Suprapubic skin (tissue), 3 donors: Measurements from ENCODE around the gene ABCD2.

ENCODE experiments used
- EP300 ChIP-seq: sonication (generic); formaldehyde crosslinking; IDR thresholded peaks from one replicate; pipeline ENCODE4 v1.6.1; 2017; ENCODE audit warnings: antibody characterized with exemption
- TF ChIP-seq, protein P1 (sequence below), 2 donors: fragments of 200-600 bp in 1 of 2; fragments of 450-650 bp in 1 of 2; sonication (generic) in 1 of 2; IDR thresholded peaks; one replicate each; pipeline ENCODE4 v1.5.1; 2016 to 2019; ENCODE audit warnings: antibody characterized with exemption in 2 of 2, mild to moderate bottlenecking in 1 of 2, moderate library complexity in 1 of 2

DNA sequence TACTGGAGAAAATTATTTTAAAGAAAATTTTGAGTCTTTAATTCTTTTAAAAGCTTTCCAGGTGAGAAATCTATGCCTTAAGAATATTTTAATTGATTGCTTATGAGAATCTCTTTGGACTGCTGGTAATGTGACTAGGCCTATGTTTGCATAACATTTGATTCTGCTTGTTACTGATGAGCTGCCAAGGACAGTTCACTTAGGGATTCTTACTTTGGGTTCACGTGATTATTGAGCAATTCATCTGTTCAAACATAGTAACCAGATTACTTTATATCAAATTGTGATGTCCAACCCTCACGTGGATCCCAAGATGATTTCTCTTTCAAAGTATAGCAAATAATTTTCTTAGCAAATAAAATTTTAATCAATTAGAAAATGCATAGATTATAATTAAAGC lies 27.4 kb upstream of the ABCD2 start:
- TF ChIP-seq, protein P1, sequence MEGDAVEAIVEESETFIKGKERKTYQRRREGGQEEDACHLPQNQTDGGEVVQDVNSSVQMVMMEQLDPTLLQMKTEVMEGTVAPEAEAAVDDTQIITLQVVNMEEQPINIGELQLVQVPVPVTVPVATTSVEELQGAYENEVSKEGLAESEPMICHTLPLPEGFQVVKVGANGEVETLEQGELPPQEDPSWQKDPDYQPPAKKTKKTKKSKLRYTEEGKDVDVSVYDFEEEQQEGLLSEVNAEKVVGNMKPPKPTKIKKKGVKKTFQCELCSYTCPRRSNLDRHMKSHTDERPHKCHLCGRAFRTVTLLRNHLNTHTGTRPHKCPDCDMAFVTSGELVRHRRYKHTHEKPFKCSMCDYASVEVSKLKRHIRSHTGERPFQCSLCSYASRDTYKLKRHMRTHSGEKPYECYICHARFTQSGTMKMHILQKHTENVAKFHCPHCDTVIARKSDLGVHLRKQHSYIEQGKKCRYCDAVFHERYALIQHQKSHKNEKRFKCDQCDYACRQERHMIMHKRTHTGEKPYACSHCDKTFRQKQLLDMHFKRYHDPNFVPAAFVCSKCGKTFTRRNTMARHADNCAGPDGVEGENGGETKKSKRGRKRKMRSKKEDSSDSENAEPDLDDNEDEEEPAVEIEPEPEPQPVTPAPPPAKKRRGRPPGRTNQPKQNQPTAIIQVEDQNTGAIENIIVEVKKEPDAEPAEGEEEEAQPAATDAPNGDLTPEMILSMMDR (IDR thresholded peaks at IDR 0.05): no peak
- TF ChIP-seq EP300: no peak
